Islet precursor cell (in vitro differentiated cells): ENCODE results near the gene CYLC1.

Experiments used
- DNase-seq: peaks from one replicate; pipeline ENCODE4 v3.0.0-alpha.2; 2018

Gene CYLC1, protein sequence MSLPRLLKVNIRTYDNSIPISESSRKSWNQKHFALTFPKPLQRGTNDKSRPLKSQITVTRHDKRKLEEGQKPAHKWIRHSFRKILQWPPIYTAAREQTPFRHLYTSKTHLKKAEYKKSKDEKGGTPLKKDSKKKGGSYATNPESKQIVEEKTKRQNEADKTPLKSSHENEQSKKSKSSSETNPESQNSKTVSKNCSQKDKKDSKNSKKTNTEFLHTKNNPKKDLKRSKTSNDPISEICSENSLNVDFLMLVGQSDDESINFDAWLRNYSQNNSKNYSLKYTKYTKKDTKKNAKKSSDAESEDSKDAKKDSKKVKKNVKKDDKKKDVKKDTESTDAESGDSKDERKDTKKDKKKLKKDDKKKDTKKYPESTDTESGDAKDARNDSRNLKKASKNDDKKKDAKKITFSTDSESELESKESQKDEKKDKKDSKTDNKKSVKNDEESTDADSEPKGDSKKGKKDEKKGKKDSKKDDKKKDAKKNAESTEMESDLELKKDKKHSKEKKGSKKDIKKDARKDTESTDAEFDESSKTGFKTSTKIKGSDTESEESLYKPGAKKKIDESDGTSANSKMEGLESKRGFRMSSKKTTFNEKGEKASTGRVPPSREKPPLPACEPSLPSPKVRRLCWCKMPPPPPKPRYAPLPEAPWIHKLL

DNA sequence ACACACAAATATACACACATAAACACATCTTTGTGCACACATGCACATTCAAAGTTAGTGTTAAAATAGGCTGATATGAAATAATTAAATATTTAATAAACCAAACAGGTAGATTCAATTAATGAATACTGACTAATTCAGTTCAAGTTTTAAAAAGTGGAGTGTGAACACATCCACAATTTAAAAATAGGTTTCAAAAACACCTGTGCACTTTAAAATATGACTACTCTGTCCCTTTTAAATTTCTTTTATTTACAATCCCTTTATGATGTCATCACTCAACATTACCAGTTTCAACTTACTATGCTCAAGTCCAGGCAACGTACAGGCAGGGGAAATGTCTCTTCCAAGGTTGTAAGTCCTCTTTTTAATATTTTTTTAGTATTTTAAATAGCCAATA is at the start of gene CYLC1:
Gene CYLC1, plus strand, starts transcription at position 301 of the 400 bp plus-strand sequence. Its CDS starts 37 bp downstream, at position 338.
- no peak for DNase-seq

DNA sequence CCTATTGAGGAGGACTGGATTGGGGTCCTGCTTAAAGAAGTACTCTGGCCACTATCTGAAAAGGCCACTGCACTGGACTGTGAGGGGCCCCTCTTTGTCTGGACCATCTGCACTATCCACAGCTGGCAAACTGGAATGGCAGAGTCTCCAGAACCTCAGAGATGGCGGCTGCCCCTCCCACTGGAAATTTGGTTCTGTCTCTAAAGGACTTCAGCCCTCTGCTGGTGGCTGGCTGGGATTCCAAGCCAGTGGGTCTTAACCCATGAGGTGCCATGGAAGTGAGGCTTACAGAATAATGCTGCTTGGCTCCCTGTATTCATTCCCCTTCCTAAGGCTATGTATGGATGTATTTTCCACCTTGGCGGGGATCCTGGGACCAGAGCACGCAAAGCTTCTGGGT is 41.6 kb upstream of the CYLC1 start:
- no peak for DNase-seq

DNA sequence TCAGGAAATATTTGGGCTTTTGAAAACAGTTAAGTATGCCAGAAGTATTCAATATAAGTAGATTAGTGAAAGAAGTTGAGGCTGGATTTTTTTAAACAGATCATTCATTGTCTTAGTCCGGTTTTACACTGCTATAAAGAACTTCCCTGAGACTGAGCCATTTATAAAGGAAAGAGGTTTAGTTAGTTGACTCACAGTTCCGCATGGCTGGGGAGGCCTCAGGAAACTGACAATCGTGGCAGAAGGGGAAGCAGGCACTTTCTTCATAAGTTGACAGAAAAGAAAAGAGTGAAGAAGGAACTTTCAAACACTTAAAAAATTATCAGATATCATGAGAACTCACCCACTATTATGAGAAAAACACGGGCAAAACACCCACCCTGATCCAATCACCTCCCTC is 31.1 kb upstream of the CYLC1 start:
- DNase-seq = no peak

DNA sequence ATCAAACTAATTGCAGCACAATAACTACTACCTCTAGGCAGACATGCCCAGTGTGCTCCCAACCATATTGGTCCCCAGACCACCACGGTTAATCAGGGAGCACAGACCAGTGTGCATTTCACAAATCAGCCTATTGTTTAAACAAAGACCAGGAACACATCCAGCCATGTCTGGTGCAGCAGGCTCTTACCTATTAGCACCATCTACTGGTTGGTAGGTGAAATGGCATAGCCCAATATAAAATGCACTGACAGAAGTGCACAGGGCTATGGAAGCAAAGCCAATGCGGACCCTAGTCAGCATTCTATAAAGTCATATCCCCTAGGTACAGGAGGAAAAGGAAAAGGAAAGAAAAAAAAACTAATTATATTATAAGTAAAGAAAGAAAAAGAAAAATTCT is 15.5 kb upstream of the CYLC1 start:
- peak; percentile 52 for DNase-seq

DNA sequence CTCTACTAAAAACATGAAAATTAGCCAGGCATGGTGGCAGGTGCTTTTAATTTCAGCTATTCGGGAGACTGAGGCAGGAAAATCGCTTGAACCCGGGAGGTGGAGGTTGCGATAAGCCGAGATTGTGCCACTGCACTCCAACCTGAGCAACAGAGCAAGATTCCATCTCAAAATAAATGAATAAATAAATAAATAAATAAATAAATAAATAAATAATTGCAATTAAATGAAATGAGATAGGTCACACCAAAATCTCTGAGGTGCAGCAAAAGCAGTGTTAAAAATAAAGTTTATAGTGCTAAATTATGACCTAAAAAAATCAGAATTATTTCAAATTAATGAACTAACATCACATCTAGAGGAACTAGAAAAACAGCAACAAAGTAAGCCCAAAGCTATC is 13.6 kb upstream of the CYLC1 start:
- no peak for DNase-seq

DNA sequence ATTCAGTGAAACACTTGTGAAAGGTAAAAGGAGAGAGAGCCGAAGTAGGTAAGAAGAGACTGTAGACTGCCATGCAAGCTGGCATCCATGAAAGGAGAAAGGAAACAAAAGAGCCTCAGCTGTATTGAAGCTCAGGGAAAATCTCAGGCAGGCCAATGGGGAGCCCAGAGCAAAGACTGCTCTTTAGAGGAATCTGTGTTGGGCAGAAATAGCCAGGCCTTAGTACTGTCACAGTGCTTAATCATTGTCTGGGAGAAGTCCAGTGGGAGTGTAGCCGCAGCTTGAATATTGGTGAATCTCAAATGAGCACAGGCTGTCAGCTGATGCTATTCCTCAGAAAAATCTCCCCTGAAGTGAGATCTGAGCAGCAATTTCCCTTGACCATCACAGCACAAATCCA is 27.6 kb downstream of the CYLC1 start:
- no peak for DNase-seq

DNA sequence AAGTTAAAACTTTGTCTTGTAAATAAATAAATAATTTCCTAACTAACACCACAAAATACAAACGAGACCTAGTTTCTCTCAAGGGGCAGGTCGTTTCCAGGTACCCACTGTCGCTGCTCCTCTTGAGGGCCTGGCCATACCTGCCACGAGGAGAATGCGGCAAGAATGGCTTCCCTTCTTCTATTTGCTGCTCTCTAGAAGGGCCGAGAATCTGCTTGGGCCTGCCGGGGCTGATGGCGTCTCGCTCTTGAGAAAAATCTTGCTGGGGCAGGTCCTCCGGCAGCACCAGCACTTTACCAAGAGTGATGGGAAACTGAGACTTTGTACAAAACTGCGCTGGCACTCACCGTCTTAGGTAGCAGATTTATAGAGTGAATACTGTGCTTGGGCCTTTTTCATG is 31.5 kb downstream of the CYLC1 start:
- no peak for DNase-seq

DNA sequence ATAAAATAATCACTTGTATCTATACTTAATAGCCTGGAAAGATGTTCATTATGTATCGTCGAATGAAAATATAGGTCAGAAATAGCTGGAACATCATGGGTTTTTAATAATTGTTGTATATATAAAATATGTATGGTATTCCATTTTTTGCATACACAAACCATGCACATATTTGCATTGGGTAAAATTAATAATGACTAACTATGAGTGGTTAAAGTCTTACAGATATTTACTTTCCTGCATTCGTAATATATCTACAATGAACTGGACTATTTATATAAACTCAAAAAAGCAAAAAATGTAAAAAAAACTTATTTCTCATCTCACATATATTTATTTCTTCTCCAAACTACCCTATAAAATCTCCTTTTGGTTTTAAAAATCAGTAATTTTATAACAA is 46.0 kb downstream of the CYLC1 start:
- no peak for DNase-seq

DNA sequence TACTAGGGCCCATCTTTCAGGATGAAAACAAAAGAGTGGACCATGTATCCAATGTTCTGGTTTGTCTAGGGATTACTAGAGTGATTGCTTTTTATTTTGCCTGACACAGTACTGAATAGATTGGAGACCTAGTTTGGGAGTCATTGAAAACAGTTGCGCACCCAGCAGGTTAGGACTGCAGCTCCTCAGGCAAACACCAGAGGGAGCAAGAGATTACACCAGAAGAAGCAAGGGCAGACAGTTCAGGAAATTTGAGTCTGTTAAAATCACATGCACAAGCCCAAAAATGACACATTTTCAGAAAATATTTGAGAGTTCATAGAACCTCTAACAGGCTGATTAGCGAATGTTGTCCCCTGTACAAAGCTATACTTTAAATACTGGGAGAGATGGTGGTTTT is 55.6 kb downstream of the CYLC1 start:
- DNase-seq = no peak

DNA sequence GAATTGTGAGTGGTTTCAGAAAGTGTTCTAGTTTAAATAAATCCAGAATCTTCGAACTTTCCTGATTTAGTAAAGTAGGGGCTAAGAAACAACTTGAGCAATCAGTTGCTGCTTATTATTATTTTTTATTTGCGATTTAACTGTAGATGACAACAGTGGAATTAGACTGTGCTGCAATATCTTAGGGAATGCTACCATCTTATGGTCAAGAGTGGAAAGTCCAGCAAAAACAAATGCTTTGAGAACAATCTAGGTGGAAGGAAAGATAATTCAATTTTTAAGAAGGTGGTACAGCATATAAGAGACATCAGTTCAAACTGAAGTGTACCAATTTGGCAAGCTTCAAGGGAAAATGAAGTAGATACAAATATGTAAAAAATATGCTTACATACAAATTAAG is 73.3 kb downstream of the CYLC1 start:
- DNase-seq = no peak
